HL-60 (cell line): ENCODE data around the gene LAMC2.

Experiments
- DNase-seq, 2 experiments: peaks; one replicate each; pipeline ENCODE4 v3.0.0-alpha.2; 2010 to 2020; ENCODE audit warnings: low read depth in 1 of 2, low spot score in 1 of 2
- H3K27ac ChIP-seq: fragments of 250-450 bp; sonication (Bioruptor Pico); replicated peaks from 2 replicates; pipeline ENCODE4 v1.5.1; 2020; ENCODE audit warnings: mild to moderate bottlenecking, moderate library complexity
- H3K27me3 ChIP-seq: fragments of 250-450 bp; sonication (Bioruptor Pico); 2 replicates; pipeline ENCODE4 v1.5.1; 2021; ENCODE audit warnings: mild to moderate bottlenecking, moderate library complexity; ENCODE audit not compliant: insufficient read depth, poor library complexity, severe bottlenecking
- H3K4me3 ChIP-seq: replicated peaks from 2 replicates; pipeline ENCODE4 v1.5.1; 2011; ENCODE audit warnings: mild to moderate bottlenecking, control low read depth, low read length; ENCODE audit not compliant: insufficient read depth
- GABPA ChIP-seq: IDR thresholded peaks from 2 replicates; pipeline ENCODE4 v1.6.1; 2012; ENCODE audit warnings: low read depth
- POLR2AphosphoS5 ChIP-seq: IDR thresholded peaks from 2 replicates; pipeline ENCODE4 v1.6.1; 2012; ENCODE audit warnings: low read depth
- SPI1 ChIP-seq: IDR thresholded peaks from 2 replicates; pipeline ENCODE4 v1.6.1; 2012; ENCODE audit warnings: low read depth, mild to moderate bottlenecking, borderline replicate concordance
- TF ChIP-seq, protein P1 (sequence below): IDR thresholded peaks from 2 replicates; pipeline ENCODE4 v1.6.1; 2012; ENCODE audit warnings: low read depth; ENCODE audit not compliant: insufficient replicate concordance
- TF ChIP-seq, protein P2 (sequence below): IDR thresholded peaks from one replicate; pipeline ENCODE4 v1.5.1; 2011; ENCODE audit warnings: low read length, control low read depth, inconsistent platforms; ENCODE audit not compliant: insufficient read depth

Gene LAMC2

DNA sequence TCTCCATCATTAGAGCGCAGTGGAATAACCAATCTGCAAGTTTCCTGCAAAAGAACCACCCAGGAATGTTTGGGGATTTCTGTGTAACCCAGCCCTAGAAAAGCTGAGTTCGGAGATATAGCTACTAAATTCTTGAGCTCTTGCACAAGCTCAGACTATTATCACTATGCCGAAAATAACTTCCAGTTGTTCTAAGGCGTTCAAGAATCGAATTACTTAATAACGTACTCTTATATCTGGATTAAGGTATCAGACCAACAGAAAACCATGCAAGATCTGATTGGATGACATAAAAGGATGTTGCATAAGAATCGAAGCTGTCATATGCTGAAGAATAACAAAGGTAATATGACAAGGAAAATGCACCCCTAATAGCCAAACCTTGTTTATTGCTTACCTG lies 7.5 kb upstream of the LAMC2 start:
- H3K27me3 ChIP-seq, result peaks cover 2% of the 10 kb centered on the region
- no peak for DNase-seq
- TF ChIP-seq, protein P1, sequence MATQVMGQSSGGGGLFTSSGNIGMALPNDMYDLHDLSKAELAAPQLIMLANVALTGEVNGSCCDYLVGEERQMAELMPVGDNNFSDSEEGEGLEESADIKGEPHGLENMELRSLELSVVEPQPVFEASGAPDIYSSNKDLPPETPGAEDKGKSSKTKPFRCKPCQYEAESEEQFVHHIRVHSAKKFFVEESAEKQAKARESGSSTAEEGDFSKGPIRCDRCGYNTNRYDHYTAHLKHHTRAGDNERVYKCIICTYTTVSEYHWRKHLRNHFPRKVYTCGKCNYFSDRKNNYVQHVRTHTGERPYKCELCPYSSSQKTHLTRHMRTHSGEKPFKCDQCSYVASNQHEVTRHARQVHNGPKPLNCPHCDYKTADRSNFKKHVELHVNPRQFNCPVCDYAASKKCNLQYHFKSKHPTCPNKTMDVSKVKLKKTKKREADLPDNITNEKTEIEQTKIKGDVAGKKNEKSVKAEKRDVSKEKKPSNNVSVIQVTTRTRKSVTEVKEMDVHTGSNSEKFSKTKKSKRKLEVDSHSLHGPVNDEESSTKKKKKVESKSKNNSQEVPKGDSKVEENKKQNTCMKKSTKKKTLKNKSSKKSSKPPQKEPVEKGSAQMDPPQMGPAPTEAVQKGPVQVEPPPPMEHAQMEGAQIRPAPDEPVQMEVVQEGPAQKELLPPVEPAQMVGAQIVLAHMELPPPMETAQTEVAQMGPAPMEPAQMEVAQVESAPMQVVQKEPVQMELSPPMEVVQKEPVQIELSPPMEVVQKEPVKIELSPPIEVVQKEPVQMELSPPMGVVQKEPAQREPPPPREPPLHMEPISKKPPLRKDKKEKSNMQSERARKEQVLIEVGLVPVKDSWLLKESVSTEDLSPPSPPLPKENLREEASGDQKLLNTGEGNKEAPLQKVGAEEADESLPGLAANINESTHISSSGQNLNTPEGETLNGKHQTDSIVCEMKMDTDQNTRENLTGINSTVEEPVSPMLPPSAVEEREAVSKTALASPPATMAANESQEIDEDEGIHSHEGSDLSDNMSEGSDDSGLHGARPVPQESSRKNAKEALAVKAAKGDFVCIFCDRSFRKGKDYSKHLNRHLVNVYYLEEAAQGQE, result no peak
- TF ChIP-seq POLR2AphosphoS5 (no peak), GABPA (no peak), SPI1 (no peak)
- TF ChIP-seq, protein P2, sequence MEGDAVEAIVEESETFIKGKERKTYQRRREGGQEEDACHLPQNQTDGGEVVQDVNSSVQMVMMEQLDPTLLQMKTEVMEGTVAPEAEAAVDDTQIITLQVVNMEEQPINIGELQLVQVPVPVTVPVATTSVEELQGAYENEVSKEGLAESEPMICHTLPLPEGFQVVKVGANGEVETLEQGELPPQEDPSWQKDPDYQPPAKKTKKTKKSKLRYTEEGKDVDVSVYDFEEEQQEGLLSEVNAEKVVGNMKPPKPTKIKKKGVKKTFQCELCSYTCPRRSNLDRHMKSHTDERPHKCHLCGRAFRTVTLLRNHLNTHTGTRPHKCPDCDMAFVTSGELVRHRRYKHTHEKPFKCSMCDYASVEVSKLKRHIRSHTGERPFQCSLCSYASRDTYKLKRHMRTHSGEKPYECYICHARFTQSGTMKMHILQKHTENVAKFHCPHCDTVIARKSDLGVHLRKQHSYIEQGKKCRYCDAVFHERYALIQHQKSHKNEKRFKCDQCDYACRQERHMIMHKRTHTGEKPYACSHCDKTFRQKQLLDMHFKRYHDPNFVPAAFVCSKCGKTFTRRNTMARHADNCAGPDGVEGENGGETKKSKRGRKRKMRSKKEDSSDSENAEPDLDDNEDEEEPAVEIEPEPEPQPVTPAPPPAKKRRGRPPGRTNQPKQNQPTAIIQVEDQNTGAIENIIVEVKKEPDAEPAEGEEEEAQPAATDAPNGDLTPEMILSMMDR, result no peak

DNA sequence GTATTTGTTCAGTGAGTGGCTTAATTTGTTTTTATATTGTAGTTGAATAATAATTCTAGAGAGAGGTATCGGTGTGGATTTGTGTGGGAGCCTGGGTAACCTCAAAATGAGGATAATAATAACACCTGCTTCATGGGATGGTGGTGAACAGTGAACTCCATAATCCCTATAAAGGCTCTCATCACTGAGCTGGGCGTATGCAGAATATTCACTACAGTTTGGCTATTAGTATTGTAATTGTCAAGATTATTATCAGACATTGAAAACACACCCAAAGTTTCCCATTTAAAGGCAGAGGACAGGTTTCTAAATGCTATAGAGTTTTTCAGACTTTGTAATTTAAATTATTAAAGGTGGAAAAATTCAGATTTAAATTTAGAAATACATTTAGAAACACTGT lies 7.0 kb upstream of the LAMC2 start:
- no peak for DNase-seq
- no peak overlapping the region for H3K27ac ChIP-seq
- TF ChIP-seq, protein P1, result no peak
- TF ChIP-seq, protein P2, result no peak
- TF ChIP-seq POLR2AphosphoS5 (no peak), SPI1 (no peak)
- H3K4me3 ChIP-seq, result no peak overlapping the region
- no peaks in the 10 kb centered on the region for H3K27me3 ChIP-seq

More for the DNA sequence above, 7.5 kb upstream of the LAMC2 start:
- H3K4me3 ChIP-seq, result no peak overlapping the region
- H3K27ac ChIP-seq, result no peak overlapping the region

DNA sequence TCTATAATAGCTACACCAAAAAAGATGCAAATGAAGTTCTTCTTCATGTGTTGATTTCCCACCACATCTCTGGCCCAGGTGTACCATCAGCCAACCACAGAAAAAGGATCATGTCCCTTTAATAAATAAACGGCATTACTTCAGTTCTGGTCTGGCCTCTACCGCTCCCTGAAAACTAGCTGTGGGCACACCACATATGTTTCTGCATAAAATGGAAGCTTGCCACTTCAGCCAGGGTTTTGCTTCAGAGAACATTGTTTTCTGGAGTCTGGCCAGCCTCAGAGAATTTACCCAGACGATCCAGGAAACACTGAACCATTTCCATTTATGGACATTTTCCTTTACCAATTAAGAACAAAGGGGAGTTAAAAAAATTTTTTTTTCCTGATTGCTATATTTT lies 5.8 kb upstream of the LAMC2 start:
- DNase-seq, result no peak
- H3K4me3 ChIP-seq, result no peak overlapping the region
- no peaks in the 10 kb centered on the region for H3K27me3 ChIP-seq
- H3K27ac ChIP-seq, result no peak overlapping the region
- TF ChIP-seq GABPA, result no peak
- no peak for TF ChIP-seq POLR2AphosphoS5
- TF ChIP-seq, protein P2, result no peak
- TF ChIP-seq SPI1, result no peak
- TF ChIP-seq, protein P1, result no peak
